ENCODE results near the gene HMG20A. TPM values are rescaled to one million over a fixed set of nuclear protein-coding genes. Genes with fewer than 3 reads are reported as not detected.

HMG20A gene
- total and polyA plus RNA-seq, 9 of the 15 experiments (the other 6 are each of a cell fraction or from before 2014, with no cell fraction given): 25.0 to 68.1 (median 38.9) TPM

DNA sequence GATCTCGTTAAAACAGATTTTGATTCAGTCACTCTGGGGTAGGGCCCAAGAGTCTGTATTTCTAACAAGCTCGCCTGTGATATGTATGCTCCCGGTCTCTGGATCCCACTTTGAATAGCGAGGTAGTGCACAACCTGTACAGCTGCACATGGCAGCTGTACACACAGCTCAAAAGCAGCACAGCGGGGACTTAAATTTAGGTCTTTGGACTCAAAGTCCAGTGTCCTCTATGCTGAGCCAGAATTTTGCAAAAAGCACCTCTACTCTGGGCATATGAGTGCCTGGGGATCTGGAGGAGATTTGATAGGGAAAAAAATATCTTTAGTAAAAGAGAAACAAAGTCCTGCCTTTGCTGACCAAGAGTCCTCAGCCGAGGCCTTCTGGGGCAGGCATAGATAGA, 83.1 kb downstream of the HMG20A start (continued):
- TF ChIP-seq CHD1 (IDR thresholded peaks at IDR 0.05; ENCODE audit: low read length) (no peak), E2F3 (CRISPR knock-in tag; IDR thresholded peaks at IDR 0.05) (no peak), HNRNPL (IDR thresholded peaks at IDR 0.05; ENCODE audit: low read depth, low read length) (no peak), ARHGAP35 (IDR thresholded peaks at IDR 0.05; ENCODE audit: partially characterized antibody) (no peak), ZNF217 (CRISPR knock-in tag; IDR thresholded peaks at IDR 0.05) (no peak)

- Histone ChIP-seq H3K9me3 (replicated peaks; ENCODE audit: control insufficient read depth, insufficient read depth, low read depth, low read length) (no peaks in the 10 kb centered on the region), H3K79me2 (ENCODE audit: control insufficient read depth, insufficient read depth, low read length) (no peaks in the 10 kb centered on the region), H3K4me3 (no peak overlapping the region), H3K9ac (ENCODE audit: insufficient read depth in 1 of 2, low read depth in 2 of 2, low read length in 2 of 2) (no peak overlapping the region), H3K27ac (ENCODE audit: extremely low read depth, low read depth, low read length) (no peak overlapping the region), H2AFZ (ENCODE audit: low read depth, low read length) (no peak overlapping the region), H3K36me3 (ENCODE audit: control insufficient read depth, insufficient read depth, low read length) (no peaks in the 10 kb centered on the region), H3K27me3 (ENCODE audit: control insufficient read depth in 2 of 2, insufficient read depth in 2 of 2, low read length in 2 of 2) (peaks cover 0 to 24% of the 10 kb centered on the region in 2 experiments; a peak in 3 of 5 replicates), H3K4me1 (replicated peaks in 1 of 2; ENCODE audit: control insufficient read depth in 2 of 2, insufficient read depth in 2 of 2, low read length in 2 of 2) (peaks cover 5 to 6% of the 10 kb centered on the region in 2 experiments; a peak in 3 of 5 replicates), H3K9me1 (ENCODE audit: control insufficient read depth, insufficient read depth, low read length) (no peaks in the 10 kb centered on the region), H3K4me2 (ENCODE audit: insufficient read depth, low read length) (no peak overlapping the region), H4K20me1 (replicated peaks; ENCODE audit: control insufficient read depth, insufficient read depth, low read length) (no peaks in the 10 kb centered on the region; the same call in 1 of the 2 replicates)
- TF ChIP-seq, protein P1, sequence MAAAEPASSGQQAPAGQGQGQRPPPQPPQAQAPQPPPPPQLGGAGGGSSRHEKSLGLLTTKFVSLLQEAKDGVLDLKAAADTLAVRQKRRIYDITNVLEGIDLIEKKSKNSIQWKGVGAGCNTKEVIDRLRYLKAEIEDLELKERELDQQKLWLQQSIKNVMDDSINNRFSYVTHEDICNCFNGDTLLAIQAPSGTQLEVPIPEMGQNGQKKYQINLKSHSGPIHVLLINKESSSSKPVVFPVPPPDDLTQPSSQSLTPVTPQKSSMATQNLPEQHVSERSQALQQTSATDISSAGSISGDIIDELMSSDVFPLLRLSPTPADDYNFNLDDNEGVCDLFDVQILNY (CRISPR knock-in tag; IDR thresholded peaks at IDR 0.05): no peak
- TF ChIP-seq, protein P2, sequence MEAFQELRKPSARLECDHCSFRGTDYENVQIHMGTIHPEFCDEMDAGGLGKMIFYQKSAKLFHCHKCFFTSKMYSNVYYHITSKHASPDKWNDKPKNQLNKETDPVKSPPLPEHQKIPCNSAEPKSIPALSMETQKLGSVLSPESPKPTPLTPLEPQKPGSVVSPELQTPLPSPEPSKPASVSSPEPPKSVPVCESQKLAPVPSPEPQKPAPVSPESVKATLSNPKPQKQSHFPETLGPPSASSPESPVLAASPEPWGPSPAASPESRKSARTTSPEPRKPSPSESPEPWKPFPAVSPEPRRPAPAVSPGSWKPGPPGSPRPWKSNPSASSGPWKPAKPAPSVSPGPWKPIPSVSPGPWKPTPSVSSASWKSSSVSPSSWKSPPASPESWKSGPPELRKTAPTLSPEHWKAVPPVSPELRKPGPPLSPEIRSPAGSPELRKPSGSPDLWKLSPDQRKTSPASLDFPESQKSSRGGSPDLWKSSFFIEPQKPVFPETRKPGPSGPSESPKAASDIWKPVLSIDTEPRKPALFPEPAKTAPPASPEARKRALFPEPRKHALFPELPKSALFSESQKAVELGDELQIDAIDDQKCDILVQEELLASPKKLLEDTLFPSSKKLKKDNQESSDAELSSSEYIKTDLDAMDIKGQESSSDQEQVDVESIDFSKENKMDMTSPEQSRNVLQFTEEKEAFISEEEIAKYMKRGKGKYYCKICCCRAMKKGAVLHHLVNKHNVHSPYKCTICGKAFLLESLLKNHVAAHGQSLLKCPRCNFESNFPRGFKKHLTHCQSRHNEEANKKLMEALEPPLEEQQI (IDR thresholded peaks at IDR 0.05): no peak
- TF ChIP-seq ZNF12 (CRISPR knock-in tag; IDR thresholded peaks at IDR 0.05): no peak
- no peak for TF ChIP-seq HNRNPK (IDR thresholded peaks at IDR 0.05; ENCODE audit: low read depth, low read length, poor library complexity, severe bottlenecking)
- no peak for TF ChIP-seq TCF7 (IDR thresholded peaks at IDR 0.05; ENCODE audit: borderline replicate concordance)
- POLR2A ChIA-PET: no interaction called here
- in situ Hi-C loops (cut with MboI): loop anchor here (5.0 to 10.0 kb wide), 2 partner anchors 312 to 480 kb away; no protein-coding TSS in a partner anchor
- BruUV-seq (replicated peaks): no TSS peak
- WGBS (ENCODE audit: insufficient coverage, low coverage, missing lambda C conversion rate): 45% methylated on average over 8 of the region's 8 CpGs
- no peak for DNase-seq (ENCODE audit: extremely low read depth in 1 of 4, low spot score in 3 of 4)
- ATAC-seq: no peak
- CTCF ChIA-PET (ENCODE audit: low intra/inter-chr PET ratio): no interaction called here
- intact Hi-C loops (cut with micrococcal nuclease): no loop called here
- no peak for FAIRE-seq
Observed at GRCh38 chr15:77504306-77504705, 83.6 kb downstream of the HMG20A start.
